ENCODE results near the gene KSR2.

DNA sequence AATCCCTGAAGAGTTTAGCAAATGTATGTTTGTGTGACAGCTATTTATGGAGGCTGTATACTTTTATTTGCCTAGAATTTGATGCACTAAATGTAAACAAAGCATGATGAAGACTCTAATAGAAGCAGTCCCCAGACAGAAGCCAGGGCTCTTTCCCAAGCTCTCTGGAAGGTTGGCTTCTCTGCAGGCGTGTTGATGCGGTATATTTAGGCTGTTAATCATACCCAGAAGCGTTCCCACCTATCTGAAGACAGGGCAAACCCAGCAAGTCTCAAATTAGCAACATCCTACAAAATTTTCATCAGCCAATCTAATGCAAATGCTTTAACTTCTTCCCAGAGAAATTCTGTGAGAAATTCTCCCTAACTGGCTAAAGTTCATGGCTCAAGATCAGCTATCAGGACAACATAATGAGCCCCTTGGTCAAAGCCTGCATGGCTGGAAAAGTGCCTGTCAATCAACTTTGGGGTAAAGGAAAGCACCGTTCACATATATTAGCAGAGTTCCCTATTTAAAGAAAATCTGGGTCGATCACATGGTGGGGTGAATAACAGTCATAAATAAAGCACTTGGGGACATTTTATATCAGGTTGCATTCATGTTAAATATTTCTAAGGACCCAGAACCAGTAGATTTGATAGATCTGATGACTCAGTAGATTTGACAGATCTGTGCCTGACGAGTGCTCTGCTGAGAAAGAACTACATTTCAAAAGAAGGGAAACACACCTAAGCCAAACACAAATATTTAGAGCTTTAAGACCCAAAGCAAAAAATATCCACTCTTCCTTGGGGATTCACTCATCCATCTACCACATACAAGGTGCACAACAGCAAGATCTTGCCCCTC, 46.6 kb downstream of the KSR2 start:
- TF ChIP-seq, protein P1, sequence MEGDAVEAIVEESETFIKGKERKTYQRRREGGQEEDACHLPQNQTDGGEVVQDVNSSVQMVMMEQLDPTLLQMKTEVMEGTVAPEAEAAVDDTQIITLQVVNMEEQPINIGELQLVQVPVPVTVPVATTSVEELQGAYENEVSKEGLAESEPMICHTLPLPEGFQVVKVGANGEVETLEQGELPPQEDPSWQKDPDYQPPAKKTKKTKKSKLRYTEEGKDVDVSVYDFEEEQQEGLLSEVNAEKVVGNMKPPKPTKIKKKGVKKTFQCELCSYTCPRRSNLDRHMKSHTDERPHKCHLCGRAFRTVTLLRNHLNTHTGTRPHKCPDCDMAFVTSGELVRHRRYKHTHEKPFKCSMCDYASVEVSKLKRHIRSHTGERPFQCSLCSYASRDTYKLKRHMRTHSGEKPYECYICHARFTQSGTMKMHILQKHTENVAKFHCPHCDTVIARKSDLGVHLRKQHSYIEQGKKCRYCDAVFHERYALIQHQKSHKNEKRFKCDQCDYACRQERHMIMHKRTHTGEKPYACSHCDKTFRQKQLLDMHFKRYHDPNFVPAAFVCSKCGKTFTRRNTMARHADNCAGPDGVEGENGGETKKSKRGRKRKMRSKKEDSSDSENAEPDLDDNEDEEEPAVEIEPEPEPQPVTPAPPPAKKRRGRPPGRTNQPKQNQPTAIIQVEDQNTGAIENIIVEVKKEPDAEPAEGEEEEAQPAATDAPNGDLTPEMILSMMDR (IDR thresholded peaks at IDR 0.05; ENCODE audit: low read length), result no peak
- no peak for TF ChIP-seq EZH2 (IDR thresholded peaks at IDR 0.05; ENCODE audit: borderline replicate concordance, low read length)
